HL-60 (cell line): Measurements from ENCODE around the gene YPEL5.

Experiments used
- GABPA ChIP-seq: IDR thresholded peaks from 2 replicates; pipeline ENCODE4 v1.6.1; 2012; ENCODE audit warnings: low read depth
- POLR2AphosphoS5 ChIP-seq: IDR thresholded peaks from 2 replicates; pipeline ENCODE4 v1.6.1; 2012; ENCODE audit warnings: low read depth
- REST ChIP-seq: IDR thresholded peaks from 2 replicates; pipeline ENCODE4 v1.6.1; 2012; ENCODE audit warnings: low read depth; ENCODE audit not compliant: insufficient replicate concordance
- SPI1 ChIP-seq: IDR thresholded peaks from 2 replicates; pipeline ENCODE4 v1.6.1; 2012; ENCODE audit warnings: low read depth, mild to moderate bottlenecking, borderline replicate concordance
- TF ChIP-seq, protein P1 (sequence below): IDR thresholded peaks from one replicate; pipeline ENCODE4 v1.5.1; 2011; ENCODE audit warnings: low read length, control low read depth, inconsistent platforms; ENCODE audit not compliant: insufficient read depth

- TF ChIP-seq, protein P1, sequence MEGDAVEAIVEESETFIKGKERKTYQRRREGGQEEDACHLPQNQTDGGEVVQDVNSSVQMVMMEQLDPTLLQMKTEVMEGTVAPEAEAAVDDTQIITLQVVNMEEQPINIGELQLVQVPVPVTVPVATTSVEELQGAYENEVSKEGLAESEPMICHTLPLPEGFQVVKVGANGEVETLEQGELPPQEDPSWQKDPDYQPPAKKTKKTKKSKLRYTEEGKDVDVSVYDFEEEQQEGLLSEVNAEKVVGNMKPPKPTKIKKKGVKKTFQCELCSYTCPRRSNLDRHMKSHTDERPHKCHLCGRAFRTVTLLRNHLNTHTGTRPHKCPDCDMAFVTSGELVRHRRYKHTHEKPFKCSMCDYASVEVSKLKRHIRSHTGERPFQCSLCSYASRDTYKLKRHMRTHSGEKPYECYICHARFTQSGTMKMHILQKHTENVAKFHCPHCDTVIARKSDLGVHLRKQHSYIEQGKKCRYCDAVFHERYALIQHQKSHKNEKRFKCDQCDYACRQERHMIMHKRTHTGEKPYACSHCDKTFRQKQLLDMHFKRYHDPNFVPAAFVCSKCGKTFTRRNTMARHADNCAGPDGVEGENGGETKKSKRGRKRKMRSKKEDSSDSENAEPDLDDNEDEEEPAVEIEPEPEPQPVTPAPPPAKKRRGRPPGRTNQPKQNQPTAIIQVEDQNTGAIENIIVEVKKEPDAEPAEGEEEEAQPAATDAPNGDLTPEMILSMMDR: no peak
- TF ChIP-seq POLR2AphosphoS5: no peak
- no peak for TF ChIP-seq REST
- TF ChIP-seq SPI1: no peak
- no peak for TF ChIP-seq GABPA
Observed at GRCh38 chr2:30108192-30108591, 38.6 kb upstream of the YPEL5 start.
